HepG2 (cell line): ENCODE measurements around the gene FAF2. TPM values are rescaled to one million over a fixed set of nuclear protein-coding genes. Genes with fewer than 3 reads are reported as not detected.
A peak's percentile ranks its signal among the peaks of the same experiment; 100 is the strongest.

Experiments used
- EED ChIP-seq: sonication (generic); formaldehyde crosslinking; IDR thresholded peaks from 2 replicates; pipeline ENCODE4 v1.5.0; 2020; ENCODE audit warnings: mild to moderate bottlenecking, missing genetic modification reagents
- KAT8 ChIP-seq: IDR thresholded peaks from 2 replicates; pipeline ENCODE4 v1.6.1; 2016; ENCODE audit warnings: missing genetic modification reagents, missing compliant biosample characterization
- KIAA2018 ChIP-seq: sonication (generic); formaldehyde crosslinking; IDR thresholded peaks from 2 replicates; pipeline ENCODE4 v1.5.0; 2020; ENCODE audit warnings: mild to moderate bottlenecking, missing genetic modification reagents, borderline replicate concordance
- MLLT10 ChIP-seq: sonication (generic); formaldehyde crosslinking; IDR thresholded peaks from 2 replicates; pipeline ENCODE4 v1.4.0; 2020; ENCODE audit warnings: missing genetic modification reagents
- MYC ChIP-seq: sonication (generic); formaldehyde crosslinking; IDR thresholded peaks from 2 replicates; pipeline ENCODE4 v1.9.0; 2021; ENCODE audit warnings: missing genetic modification reagents, borderline replicate concordance
- PAF1 ChIP-seq: IDR thresholded peaks from 2 replicates; pipeline ENCODE4 v1.6.1; 2016; ENCODE audit warnings: missing genetic modification reagents, missing compliant biosample characterization
- POLR2AphosphoS5 ChIP-seq: IDR thresholded peaks from 2 replicates; pipeline ENCODE4 v1.6.1; 2012; ENCODE audit warnings: low read depth, low read length
- RFX1 ChIP-seq: fragments of 450-650 bp; IDR thresholded peaks from 2 replicates; pipeline ENCODE4 v1.6.1; 2017
- SETDB1 ChIP-seq: sonication (generic); formaldehyde crosslinking; IDR thresholded peaks from 2 replicates; pipeline ENCODE4 v1.5.1; 2020; ENCODE audit warnings: missing genetic modification reagents, mild to moderate bottlenecking, borderline replicate concordance
- SIN3A ChIP-seq: IDR thresholded peaks from 2 replicates; pipeline ENCODE4 v1.6.1; 2011; ENCODE audit warnings: low read depth, mild to moderate bottlenecking, control low read depth, low read length, borderline replicate concordance
- SMARCE1 ChIP-seq: fragments of 450-650 bp; IDR thresholded peaks from 2 replicates; pipeline ENCODE4 v1.6.1; 2017; ENCODE audit warnings: borderline replicate concordance
- SNAI1 ChIP-seq: sonication (generic); formaldehyde crosslinking; IDR thresholded peaks from 2 replicates; pipeline ENCODE4 v1.5.0; 2020; ENCODE audit warnings: mild to moderate bottlenecking, missing genetic modification reagents, borderline replicate concordance
- TCF7 ChIP-seq: sonication (generic); IDR thresholded peaks from 2 replicates; pipeline ENCODE4 v1.6.1; 2016; ENCODE audit warnings: antibody characterized with exemption, low read depth
- WIZ ChIP-seq: sonication (generic); formaldehyde crosslinking; IDR thresholded peaks from 2 replicates; pipeline ENCODE4 v1.5.1; 2020; ENCODE audit warnings: mild to moderate bottlenecking, missing genetic modification reagents
- ZBTB42 ChIP-seq: sonication (generic); formaldehyde crosslinking; IDR thresholded peaks from 2 replicates; pipeline ENCODE4 v1.5.0; 2020; ENCODE audit warnings: mild to moderate bottlenecking, missing genetic modification reagents
- ZNF264 ChIP-seq: sonication (generic); formaldehyde crosslinking; IDR thresholded peaks from 2 replicates; pipeline ENCODE4 v1.4.0; 2020; ENCODE audit warnings: missing genetic modification reagents
- ZNF337 ChIP-seq: sonication (generic); formaldehyde crosslinking; IDR thresholded peaks from 2 replicates; pipeline ENCODE4 v1.5.1; 2020; ENCODE audit warnings: missing genetic modification reagents, low read depth, mild to moderate bottlenecking, borderline replicate concordance
- ZNF720 ChIP-seq: sonication (generic); formaldehyde crosslinking; IDR thresholded peaks from 2 replicates; pipeline ENCODE4 v1.4.0; 2020; ENCODE audit warnings: missing genetic modification reagents
- polyA plus RNA-seq, 8 experiments: library from polyadenylated mRNA; depleted of rRNA in 3 of 8; stranded (reverse) in 7 of 8; unstranded in 1 of 8; fragments of >200 nt; fragmentation: Illumina TruSeq in 4 of 8; extraction: Trizol in 4 of 8; gene quantifications; 2 replicates each; pipeline versions ENCODE4 v1.2.1 to v1.2.3, GENCODE V29; 2011 to 2016; ENCODE audit warnings: low read depth in 4 of 8, missing spikeins in 1 of 8, mixed read lengths in 1 of 8; ENCODE audit not compliant: insufficient read depth in 1 of 8
- total RNA-seq, 5 experiments: library from RNA; depleted of rRNA; stranded (reverse); fragments of >200 nt; fragmentation: Illumina TruSeq; extraction: Trizol; gene quantifications; 2 replicates each; pipeline ENCODE4 v1.2.3, GENCODE V29; 2016; ENCODE audit warnings: low read depth in 1 of 5
- TF ChIP-seq, protein P1 (sequence below): IDR thresholded peaks from 2 replicates; pipeline ENCODE4 v1.6.1; 2016; ENCODE audit warnings: missing compliant biosample characterization, missing genetic modification reagents, borderline replicate concordance
- TF ChIP-seq, protein P2 (sequence below): fragments of 450-650 bp; IDR thresholded peaks from 2 replicates; pipeline ENCODE4 v1.6.1; 2016

The FAF2 gene
- total and polyA plus RNA-seq, 2 of the 13 experiments (the other 11 are each of a cell fraction or from before 2014, with no cell fraction given), result 27.8 to 34.3 TPM

DNA sequence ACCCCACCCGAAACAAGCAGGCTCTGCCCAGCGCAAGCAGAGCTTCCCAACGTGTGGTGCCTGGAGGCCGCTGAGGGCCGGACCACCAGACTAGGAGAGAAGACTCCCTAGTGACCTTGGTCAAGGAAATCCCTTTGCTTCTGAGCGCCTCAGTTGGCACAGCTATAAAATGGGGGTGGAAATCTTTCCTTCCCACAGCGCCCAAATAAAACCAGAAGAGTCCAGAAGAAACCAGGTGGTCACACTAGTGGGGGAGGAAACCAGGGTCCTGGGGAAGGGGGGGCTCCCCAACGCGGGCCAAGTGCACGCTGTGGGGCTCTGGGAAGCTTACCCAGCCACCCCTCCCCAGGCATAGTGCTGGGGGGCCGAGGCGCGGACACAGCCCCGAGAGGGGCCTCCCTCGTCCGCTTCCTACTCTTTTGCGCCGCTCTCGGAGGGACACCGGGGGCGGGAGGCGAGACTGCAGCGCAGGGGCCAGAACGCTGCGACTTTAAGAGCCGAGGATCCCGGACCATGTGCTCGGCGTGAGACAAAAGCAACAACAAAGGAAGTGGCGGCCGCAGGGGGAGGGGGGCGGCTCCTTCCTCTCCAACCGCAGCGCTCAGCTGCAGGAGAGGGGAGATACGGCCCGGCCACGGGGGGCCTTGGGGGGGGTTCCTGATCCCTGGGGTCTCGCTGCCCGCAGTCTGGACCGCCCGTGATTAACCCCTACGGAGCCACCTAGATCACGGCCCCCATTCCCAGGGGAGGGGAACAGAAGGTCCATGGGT, 88.1 kb downstream of the FAF2 start (continued):
- TF ChIP-seq ZNF720, result no peak
- no peak for TF ChIP-seq KAT8
- no peak for TF ChIP-seq ZNF337 (CRISPR knock-in tag)
- no peak for TF ChIP-seq WIZ (CRISPR knock-in tag)
- TF ChIP-seq, protein P1, sequence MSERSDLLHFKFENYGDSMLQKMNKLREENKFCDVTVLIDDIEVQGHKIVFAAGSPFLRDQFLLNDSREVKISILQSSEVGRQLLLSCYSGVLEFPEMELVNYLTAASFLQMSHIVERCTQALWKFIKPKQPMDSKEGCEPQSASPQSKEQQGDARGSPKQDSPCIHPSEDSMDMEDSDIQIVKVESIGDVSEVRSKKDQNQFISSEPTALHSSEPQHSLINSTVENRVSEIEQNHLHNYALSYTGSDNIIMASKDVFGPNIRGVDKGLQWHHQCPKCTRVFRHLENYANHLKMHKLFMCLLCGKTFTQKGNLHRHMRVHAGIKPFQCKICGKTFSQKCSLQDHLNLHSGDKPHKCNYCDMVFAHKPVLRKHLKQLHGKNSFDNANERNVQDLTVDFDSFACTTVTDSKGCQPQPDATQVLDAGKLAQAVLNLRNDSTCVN (CRISPR knock-in tag), result no peak
- peak; percentile 33; the same call in 1 of the 2 replicates for TF ChIP-seq POLR2AphosphoS5
- TF ChIP-seq SIN3A, result peak; percentile 59
- TF ChIP-seq MLLT10 (CRISPR knock-in tag), result no peak
- TF ChIP-seq RFX1, result no peak
- TF ChIP-seq SETDB1 (CRISPR knock-in tag), result no peak
- TF ChIP-seq EED (CRISPR knock-in tag), result 0 out of 2 replicates have a peak, but pooled peaks have one; percentile 13
- TF ChIP-seq ZBTB42 (CRISPR knock-in tag), result 0 out of 2 replicates have a peak, but pooled peaks have one; percentile 21
- TF ChIP-seq MYC (CRISPR knock-in tag), result peak; percentile 93
- peak; percentile 56; the same call in 1 of the 2 replicates for TF ChIP-seq TCF7
- no peak for TF ChIP-seq SMARCE1
- TF ChIP-seq SNAI1, result no peak
- no peak for TF ChIP-seq KIAA2018 (CRISPR knock-in tag)
- TF ChIP-seq PAF1 (CRISPR knock-in tag), result no peak
- TF ChIP-seq, protein P2, sequence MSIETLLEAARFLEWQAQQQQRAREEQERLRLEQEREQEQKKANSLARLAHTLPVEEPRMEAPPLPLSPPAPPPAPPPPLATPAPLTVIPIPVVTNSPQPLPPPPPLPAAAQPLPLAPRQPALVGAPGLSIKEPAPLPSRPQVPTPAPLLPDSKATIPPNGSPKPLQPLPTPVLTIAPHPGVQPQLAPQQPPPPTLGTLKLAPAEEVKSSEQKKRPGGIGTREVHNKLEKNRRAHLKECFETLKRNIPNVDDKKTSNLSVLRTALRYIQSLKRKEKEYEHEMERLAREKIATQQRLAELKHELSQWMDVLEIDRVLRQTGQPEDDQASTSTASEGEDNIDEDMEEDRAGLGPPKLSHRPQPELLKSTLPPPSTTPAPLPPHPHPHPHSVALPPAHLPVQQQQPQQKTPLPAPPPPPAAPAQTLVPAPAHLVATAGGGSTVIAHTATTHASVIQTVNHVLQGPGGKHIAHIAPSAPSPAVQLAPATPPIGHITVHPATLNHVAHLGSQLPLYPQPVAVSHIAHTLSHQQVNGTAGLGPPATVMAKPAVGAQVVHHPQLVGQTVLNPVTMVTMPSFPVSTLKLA, result peak; percentile 77
- 0 out of 2 replicates have a peak, but pooled peaks have one; percentile 4 for TF ChIP-seq ZNF264 (CRISPR knock-in tag)
